Erythroblast (primary cell): Measurements from ENCODE around the gene KCNK10.
A peak's percentile ranks its signal among the peaks of the same experiment; 100 is the strongest.

ENCODE experiments used
- DNase-seq, 2 experiments: peaks; one replicate each; lab custom pipeline; 2025; lab: John Stamatoyannopoulos, UW
- GATA1 ChIP-seq: IDR thresholded peaks from 2 replicates; pipeline ENCODE4 v1.6.1; 2011; ENCODE audit warnings: low read depth, mild to moderate bottlenecking, control low read depth, low read length, moderate library complexity
- POLR2A ChIP-seq: IDR thresholded peaks from 2 replicates; pipeline ENCODE4 v1.6.1; 2011; ENCODE audit warnings: mild to moderate bottlenecking, low read length

The KCNK10 gene

DNA sequence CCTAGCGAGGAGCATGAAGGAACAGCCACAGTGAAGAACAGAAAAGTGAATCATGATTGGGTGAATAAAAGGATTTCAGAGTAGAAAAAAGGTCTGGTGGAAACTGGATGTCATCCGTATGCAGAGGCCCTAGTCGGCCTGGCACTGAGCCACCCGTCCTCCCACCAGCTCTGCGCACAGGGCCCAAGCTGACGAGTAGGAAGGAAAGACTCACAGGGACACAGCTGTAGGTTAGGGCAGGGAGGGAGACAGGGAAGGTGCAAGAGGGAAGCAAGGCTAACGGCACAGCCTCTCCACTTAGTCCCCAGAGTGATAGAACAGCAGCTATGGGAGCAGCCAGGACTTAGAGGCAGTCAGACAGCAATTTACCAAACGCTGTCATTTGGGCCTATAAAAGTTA is 112.6 kb downstream of the KCNK10 start:
- TF ChIP-seq GATA1 = no peak
- no peak for TF ChIP-seq POLR2A
- DNase-seq = no peak

DNA sequence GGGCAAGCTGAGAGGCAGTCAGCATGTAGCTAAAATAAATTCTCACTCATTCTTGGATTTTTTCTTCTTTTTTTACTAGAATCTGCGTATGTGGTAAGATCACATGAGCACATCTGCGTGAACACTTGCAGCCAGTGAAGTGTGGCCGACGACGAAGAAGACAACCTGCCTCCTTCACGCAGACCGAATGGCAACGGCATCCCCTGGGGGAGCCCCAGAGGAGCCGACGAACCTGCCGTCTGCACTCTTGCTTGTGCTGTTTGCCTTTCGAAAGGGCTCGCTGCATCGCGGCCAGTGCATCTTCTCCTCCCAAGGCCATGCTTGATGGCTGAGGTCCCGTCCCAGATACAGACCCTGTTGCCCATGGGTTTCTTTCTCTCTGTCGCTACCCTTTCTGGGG is 113.8 kb downstream of the KCNK10 start:
- no peak for TF ChIP-seq POLR2A
- no peak for TF ChIP-seq GATA1
- DNase-seq = no peak

DNA sequence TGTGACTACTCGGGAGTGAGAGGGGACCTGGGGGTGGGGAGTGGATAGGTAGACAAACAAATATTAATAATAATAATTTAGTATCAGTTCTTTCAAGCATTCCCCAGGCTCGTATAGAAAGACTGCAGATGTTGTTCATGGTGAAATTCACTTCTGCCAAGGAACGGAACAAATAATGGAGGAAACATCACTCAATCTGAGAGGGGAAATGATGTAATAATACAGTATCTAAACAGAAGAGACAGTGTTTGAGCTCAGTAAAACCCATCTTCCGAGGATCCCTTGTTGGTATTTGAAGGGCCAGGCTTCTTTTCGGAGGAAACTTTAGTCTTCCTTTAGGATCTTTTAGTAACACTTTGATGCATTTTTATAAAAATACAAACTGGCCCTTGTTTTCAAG is 114.2 kb downstream of the KCNK10 start:
- DNase-seq = no peak
- TF ChIP-seq GATA1 = no peak
- TF ChIP-seq POLR2A = no peak

GRCh38 chr14:88204221-88204620 is 118.8 kb downstream of the KCNK10 start:
- no peak for TF ChIP-seq GATA1
- TF ChIP-seq POLR2A = no peak
- DNase-seq = no peak

DNA sequence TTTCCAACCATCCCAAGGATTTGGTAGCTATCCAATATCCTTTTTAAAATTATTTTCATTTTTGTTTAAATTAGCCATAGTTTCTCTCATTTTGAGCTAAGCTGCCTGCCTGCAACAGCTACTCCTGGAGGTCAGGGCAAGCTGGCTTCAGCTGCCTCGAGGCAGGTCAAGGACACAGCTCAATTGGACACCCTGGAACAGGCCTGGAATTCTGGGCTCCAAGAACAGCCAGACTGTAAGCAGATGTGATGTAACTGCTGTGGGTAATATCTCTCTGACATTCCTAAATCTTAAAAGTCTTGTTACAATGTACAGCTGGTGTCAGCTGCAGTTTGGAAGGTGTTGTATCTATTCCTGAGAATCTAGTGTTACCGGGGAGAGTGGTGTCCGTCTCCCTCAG is 119.8 kb downstream of the KCNK10 start:
- TF ChIP-seq GATA1 (no peak), POLR2A (no peak)
- DNase-seq = no peak

- TF ChIP-seq POLR2A (no peak), GATA1 (no peak)
- no peak for DNase-seq
These were observed 120.8 kb downstream of the KCNK10 start for GRCh38 chr14:88202286-88202685.

- DNase-seq = peak; percentile 35 to 64
- no peak for TF ChIP-seq GATA1
- no peak for TF ChIP-seq POLR2A
These were observed 121.2 kb downstream of the KCNK10 start for GRCh38 chr14:88201851-88202250.

- TF ChIP-seq POLR2A (no peak), GATA1 (no peak)
- no peak for DNase-seq
These were observed 123.2 kb downstream of the KCNK10 start for GRCh38 chr14:88199882-88200281.

- TF ChIP-seq POLR2A (no peak), GATA1 (no peak)
- DNase-seq = no peak
These were observed 124.6 kb downstream of the KCNK10 start for GRCh38 chr14:88198446-88198845.

DNA sequence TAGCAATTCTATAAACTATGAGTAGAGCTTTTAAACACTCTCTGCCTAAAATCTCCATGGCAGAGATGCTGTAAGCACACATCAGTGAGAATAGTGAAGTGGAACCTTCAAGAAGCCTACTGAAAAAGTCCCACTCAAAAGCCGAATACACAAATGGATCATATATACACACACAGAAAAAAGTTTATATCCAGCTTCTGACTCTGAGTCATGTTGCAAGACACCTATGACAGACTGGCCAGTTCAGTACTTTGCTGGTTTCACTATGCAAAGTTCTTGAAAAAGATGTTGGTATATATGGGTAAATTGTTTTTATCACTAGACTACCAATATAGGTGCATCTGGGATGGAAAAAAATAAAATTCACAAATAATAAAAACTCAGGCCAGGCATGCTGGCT is 126.1 kb downstream of the KCNK10 start:
- no peak for DNase-seq
- TF ChIP-seq POLR2A (no peak), GATA1 (no peak)

- no peak for DNase-seq
- TF ChIP-seq POLR2A = no peak
These were observed 126.8 kb downstream of the KCNK10 start for GRCh38 chr14:88196116-88196890.

DNA sequence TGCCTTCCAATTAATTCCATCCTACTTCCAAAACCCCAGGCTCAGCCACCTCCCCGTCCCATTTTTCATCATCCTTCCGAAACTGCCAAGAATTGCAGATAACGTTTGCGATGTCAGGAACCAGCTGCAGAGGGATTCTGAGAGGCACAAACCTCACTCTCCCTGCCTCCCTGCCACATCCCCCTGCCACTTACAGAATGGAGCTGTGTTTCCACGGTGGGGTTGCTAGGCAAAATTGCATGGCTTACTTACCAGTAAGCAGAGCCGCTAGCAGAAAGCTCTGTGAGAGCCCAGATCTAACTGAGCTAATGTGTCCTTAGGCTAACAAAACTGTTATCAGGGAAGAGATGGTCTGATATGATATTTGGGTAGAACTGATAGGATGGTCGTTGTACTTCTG is 127.4 kb downstream of the KCNK10 start:
- DNase-seq = no peak
- TF ChIP-seq GATA1 (no peak), POLR2A (no peak)

DNA sequence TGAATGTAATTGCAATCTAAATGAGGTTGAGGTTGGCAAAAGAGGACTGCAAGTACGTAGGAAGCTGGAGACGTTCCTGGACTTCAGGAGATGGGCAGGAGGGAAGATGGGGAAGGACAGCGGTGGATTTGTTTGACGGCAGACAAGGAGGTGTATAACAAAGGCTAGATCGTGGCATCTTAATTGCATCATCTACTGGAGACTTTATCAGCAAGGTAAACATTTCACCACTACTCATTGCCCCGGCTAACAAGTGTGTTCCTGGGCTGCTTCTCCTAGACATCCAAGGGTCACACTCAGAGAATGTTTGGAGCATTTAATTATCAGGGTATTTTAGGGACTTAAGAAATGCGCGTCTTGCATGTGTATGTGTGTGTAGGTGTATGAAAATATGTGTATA is 128.5 kb downstream of the KCNK10 start:
- TF ChIP-seq GATA1 (no peak), POLR2A (no peak)
- DNase-seq = no peak

DNA sequence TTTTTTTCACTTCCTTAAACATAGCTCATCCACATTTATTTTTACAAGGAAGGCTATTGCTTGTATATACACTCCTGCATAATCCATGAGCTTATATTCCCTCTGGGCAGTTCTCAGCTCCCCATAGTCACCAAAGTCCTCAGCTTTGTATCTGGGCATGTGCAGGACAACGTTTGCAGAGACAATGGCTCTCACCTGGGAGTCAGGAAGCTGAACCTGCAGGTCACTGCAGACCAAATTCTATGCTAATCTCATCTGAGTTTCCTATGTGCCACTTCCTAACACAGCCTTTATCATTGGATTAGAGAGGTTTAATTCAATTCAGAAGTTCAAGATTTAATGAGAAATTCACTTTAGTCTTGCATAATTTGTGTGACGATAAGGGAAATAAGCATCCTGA is 131.5 kb downstream of the KCNK10 start:
- TF ChIP-seq GATA1 = no peak
- no peak for TF ChIP-seq POLR2A
- no peak for DNase-seq

- peak; percentile 76 to 81 for DNase-seq
- no peak for TF ChIP-seq GATA1
These were observed 133.5 kb downstream of the KCNK10 start for GRCh38 chr14:88189417-88190191.
